Nucleus accumbens (tissue), 56 donors: ENCODE measurements around the gene OR11A1.

Experiments used
- DNase-seq, 56 donors: peaks; one replicate each; lab custom pipeline; 2025; lab: John Stamatoyannopoulos, UW

OR11A1 gene

GRCh38 chr6:29456971-29457370 is at the start of gene OR11A1, which contains the start of gene OR2H1:
Gene OR11A1 (minus strand): TSS chr6:29457071. CDS start chr6:29427641, 29,430 bp downstream.
Gene OR2H1 (plus strand): TSS chr6:29457155. CDS start chr6:29461770, 4,615 bp downstream.
- DNase-seq, result no peak

GRCh38 chr6:29506446-29507067 is 49.7 kb upstream of the OR11A1 start:
- no peak for DNase-seq

GRCh38 chr6:29505808-29506207 is 48.9 kb upstream of the OR11A1 start:
- no peak for DNase-seq

GRCh38 chr6:29504961-29505360 is 48.1 kb upstream of the OR11A1 start:
- no peak for DNase-seq

- no peak for DNase-seq
These were observed 45.7 kb upstream of the OR11A1 start for GRCh38 chr6:29502597-29502996.

- no peak for DNase-seq
These were observed 45.3 kb upstream of the OR11A1 start for GRCh38 chr6:29502181-29502580.

- no peak for DNase-seq
These were observed 44.2 kb upstream of the OR11A1 start for GRCh38 chr6:29501106-29501505.

GRCh38 chr6:29500594-29500993 is 43.7 kb upstream of the OR11A1 start:
- DNase-seq, result no peak

- no peak for DNase-seq
These were observed 42.8 kb upstream of the OR11A1 start for GRCh38 chr6:29499704-29500103.

- DNase-seq, result no peak
These were observed 40.1 kb upstream of the OR11A1 start for GRCh38 chr6:29496961-29497360.

GRCh38 chr6:29495571-29495970 is 38.7 kb upstream of the OR11A1 start:
- DNase-seq, result no peak

GRCh38 chr6:29494131-29494530 is 37.3 kb upstream of the OR11A1 start:
- no peak for DNase-seq

- no peak for DNase-seq
These were observed 36.4 kb upstream of the OR11A1 start for GRCh38 chr6:29493261-29493660.

GRCh38 chr6:29491574-29491973 is 34.7 kb upstream of the OR11A1 start:
- no peak for DNase-seq

- DNase-seq, result no peak
These were observed 33.7 kb upstream of the OR11A1 start for GRCh38 chr6:29490552-29490951.

GRCh38 chr6:29490055-29490454 is 33.2 kb upstream of the OR11A1 start:
- no peak for DNase-seq

- no peak for DNase-seq
These were observed 32.4 kb upstream of the OR11A1 start for GRCh38 chr6:29489286-29489685.

- no peak for DNase-seq
These were observed 32.0 kb upstream of the OR11A1 start for GRCh38 chr6:29488874-29489273.

GRCh38 chr6:29487660-29488059 is 30.8 kb upstream of the OR11A1 start, which contains the start of gene MAS1L:
Gene MAS1L (minus strand): TSS chr6:29487956. CDS start chr6:29487902, 54 bp downstream.
- no peak for DNase-seq

GRCh38 chr6:29487131-29487530 is 30.3 kb upstream of the OR11A1 start:
- DNase-seq, result no peak

GRCh38 chr6:29486577-29486976 is 29.7 kb upstream of the OR11A1 start:
- DNase-seq, result no peak

GRCh38 chr6:29483735-29484134 is 26.9 kb upstream of the OR11A1 start:
- DNase-seq, result no peak

GRCh38 chr6:29483186-29483585 is 26.3 kb upstream of the OR11A1 start:
- no peak for DNase-seq
